Astrocyte of the cerebellum (primary cell): ENCODE measurements around the gene MGAT4B.

Experiments used
- DNase-seq: peaks from one replicate; pipeline ENCODE4 v3.0.0-alpha.2; 2011; ENCODE audit warnings: low read depth
- H3K4me3 ChIP-seq: 2 replicates; pipeline ENCODE4 v1.5.1; 2011; ENCODE audit warnings: mild to moderate bottlenecking, low read depth, low read length, moderate library complexity
- in situ Hi-C: cut with HindIII; loops from 2 replicates; pipeline ENCODE4 v1.10.0; 2017; ENCODE audit warnings: low sequenced_read_pairs
- TF ChIP-seq, protein P1 (sequence below): IDR thresholded peaks from 2 replicates; pipeline ENCODE4 v1.5.1; 2012; ENCODE audit warnings: low read length, low read depth, moderate library complexity, mild to moderate bottlenecking; ENCODE audit errors: missing control alignments

MGAT4B gene

DNA sequence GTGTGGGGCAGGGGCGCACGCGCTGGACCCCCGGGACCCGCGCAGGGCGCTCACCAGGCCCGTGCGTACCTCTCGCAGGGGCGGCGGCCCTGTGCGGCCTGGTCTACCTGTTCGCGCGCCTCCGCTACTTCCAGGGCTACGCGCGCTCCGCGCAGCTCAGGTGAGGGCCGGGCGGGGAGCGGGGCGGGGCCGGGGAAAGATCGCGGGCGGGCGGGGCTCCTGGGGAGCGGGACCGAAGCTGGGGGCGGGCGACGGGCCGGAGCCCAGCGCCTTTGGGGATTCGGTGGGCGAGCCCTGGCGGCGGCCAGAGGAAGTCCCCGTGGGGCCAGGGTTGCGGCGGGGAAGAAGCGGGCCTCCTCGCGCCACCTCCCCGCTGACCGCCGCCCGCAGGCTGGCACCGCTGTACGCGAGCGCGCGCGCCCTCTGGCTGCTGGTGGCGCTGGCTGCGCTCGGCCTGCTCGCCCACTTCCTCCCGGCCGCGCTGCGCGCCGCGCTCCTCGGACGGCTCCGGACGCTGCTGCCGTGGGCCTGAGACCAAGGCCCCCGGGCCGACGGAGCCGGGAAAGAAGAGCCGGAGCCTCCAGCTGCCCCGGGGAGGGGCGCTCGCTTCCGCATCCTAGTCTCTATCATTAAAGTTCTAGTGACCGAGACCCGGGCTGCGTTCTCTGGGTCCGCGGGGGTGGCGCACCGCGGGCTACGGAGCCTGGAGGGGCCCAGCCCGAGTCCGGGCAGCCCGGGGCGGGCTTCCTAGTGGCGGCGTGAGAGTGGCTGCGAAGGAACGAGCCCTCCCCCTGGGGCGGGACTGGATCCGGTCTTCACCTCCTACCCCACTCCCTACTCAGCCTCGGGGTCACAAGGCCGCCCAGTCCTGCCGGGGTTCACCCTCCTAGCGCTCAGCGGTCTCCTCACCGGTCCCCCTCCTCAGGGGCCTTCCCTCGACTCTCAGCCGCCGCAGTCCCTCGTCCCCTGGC lies 10.5 kb downstream of the MGAT4B start:
- peak overlapping the region; percentile 39 for H3K4me3 ChIP-seq
- TF ChIP-seq, protein P1, sequence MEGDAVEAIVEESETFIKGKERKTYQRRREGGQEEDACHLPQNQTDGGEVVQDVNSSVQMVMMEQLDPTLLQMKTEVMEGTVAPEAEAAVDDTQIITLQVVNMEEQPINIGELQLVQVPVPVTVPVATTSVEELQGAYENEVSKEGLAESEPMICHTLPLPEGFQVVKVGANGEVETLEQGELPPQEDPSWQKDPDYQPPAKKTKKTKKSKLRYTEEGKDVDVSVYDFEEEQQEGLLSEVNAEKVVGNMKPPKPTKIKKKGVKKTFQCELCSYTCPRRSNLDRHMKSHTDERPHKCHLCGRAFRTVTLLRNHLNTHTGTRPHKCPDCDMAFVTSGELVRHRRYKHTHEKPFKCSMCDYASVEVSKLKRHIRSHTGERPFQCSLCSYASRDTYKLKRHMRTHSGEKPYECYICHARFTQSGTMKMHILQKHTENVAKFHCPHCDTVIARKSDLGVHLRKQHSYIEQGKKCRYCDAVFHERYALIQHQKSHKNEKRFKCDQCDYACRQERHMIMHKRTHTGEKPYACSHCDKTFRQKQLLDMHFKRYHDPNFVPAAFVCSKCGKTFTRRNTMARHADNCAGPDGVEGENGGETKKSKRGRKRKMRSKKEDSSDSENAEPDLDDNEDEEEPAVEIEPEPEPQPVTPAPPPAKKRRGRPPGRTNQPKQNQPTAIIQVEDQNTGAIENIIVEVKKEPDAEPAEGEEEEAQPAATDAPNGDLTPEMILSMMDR: peak; percentile 54
- DNase-seq: no peak
- in situ Hi-C loops: no loop called here

DNA sequence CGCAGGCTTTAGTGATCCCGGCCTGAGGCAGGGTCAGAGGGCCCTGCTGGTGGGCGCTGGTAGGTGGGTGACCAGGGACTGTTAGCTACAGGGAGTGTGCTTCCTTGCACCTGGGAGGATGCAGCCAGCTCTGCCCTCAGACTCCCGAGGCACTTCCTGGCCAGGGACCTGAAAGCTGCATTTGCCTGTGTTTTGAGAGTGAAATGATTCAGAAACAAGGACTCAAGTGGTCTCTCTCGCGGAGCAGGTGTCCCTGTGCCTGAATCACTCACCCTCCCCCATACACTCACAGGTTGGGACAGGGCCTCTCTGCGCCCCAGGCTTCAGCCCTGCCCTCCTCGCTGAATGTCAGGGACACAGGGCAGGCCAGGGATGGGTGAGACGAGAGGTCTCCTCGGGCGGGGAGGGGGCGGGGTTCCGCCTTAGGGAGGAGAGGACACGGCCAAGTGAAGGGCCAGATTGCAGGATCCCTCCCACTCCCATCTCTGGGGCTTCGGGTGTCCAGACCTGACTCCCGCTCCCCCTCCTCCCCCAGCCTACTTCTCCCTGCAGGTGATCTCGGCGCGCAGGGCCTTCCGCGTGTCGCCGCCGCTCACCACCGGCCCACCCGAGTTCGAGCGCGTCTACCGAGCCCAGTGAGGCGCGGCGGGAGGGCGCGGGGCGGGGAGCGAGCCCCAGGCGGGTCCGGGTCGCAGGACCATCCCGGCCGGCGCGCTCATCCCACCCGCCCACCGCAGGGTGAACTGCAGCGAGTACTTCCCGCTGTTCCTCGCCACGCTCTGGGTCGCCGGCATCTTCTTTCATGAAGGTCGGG lies 11.4 kb downstream of the MGAT4B start:
- peak overlapping the region; percentile 39 for H3K4me3 ChIP-seq
- TF ChIP-seq, protein P1: no peak
- in situ Hi-C loops: no loop called here
- no peak for DNase-seq

DNA sequence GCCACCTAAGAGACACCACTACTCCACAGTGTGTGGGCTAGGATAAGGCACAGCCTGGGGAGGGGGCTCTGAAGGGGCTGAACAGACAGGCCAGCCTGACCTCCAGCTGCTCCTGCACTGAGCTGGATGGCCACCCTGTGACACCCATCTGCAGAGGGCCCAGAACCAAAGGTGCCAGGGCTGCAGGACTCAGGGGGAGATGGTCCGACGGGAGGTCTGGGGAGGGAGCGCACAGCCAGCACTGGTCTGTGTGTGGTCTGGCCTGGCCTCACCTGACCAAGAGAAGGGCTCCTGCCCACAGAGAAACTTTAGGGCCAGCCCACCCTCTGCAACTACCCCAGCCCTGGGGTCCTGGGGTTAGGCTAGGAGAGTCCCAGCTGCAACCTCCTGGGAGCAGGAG lies 12.1 kb downstream of the MGAT4B start:
- TF ChIP-seq, protein P1: no peak
- in situ Hi-C loops: no loop called here
- no peak overlapping the region for H3K4me3 ChIP-seq
- no peak for DNase-seq

DNA sequence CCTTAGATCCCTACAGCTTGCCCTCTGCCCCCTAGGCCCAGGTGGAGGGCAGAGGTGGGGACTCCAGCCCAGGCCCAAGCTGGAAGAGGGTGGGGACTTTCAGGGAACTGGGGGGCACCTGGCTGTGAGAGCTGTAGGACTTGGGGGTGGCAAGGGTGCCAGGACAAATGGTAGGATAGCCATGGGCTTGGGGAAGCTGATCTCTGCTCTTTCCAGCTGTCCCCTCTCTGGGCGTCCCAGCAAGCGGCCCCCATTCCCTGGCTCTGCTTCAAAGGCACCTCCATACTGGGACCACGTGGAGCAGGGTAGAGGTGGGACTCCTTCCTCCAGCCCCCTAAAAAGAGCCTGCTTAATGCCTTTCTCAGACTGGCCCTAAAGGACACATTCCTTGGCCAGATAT lies 12.5 kb downstream of the MGAT4B start:
- H3K4me3 ChIP-seq: peak overlapping the region; percentile 19
- TF ChIP-seq, protein P1: no peak
- DNase-seq: no peak
- in situ Hi-C loops: no loop called here

DNA sequence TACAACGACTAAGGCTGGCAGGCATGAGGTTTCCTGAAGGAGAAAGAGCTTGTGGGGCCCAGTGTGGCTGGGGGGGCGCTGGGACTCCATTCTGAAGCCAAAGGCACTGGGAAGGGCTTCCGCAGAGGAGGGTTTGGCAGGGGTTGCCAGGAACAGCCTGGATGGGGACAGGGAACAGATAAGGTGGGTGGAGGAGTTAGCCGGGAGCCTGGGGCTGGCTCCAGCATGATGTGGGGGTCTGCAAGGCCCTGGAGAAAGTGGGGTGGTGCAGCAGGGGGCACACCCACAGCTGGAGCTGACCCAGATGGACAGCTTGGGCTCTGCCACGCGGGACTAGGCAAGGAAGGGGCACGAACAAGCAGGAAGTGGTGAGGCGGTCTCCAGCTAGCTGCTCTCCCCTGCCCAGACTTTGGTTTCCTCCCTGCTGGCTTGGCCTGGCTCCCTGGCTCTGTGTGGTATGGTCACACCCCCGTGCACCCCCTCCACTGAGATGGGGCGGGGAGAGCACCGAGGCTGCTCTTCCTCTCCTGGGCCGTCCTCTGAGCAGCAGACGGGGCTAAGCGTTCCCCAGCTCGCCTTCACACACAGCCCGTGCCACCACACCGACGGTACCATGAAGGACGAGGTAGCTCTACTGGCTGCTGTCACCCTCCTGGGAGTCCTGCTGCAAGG lies 13.1 kb downstream of the MGAT4B start, which contains the start of gene LTC4S:
Gene LTC4S (plus strand): TSS at position 519 of the 672 bp plus-strand sequence. CDS start 95 bp downstream, at position 614.
- peak within 1 kb of the TSS; percentile 19 for H3K4me3 ChIP-seq
- in situ Hi-C loops: no loop called here

More for the DNA sequence above, 13.1 kb downstream of the MGAT4B start, which contains the start of gene LTC4S:
- TF ChIP-seq, protein P1: no peak
- peak; percentile 77 for DNase-seq
